ENCODE data around the gene IL23R. TPM values are rescaled to one million over a fixed set of nuclear protein-coding genes. Genes with fewer than 3 reads are reported as not detected.

IL23R gene
- total RNA-seq, 2 experiments from 2014 or later = 0.08 to 0.14 TPM

DNA sequence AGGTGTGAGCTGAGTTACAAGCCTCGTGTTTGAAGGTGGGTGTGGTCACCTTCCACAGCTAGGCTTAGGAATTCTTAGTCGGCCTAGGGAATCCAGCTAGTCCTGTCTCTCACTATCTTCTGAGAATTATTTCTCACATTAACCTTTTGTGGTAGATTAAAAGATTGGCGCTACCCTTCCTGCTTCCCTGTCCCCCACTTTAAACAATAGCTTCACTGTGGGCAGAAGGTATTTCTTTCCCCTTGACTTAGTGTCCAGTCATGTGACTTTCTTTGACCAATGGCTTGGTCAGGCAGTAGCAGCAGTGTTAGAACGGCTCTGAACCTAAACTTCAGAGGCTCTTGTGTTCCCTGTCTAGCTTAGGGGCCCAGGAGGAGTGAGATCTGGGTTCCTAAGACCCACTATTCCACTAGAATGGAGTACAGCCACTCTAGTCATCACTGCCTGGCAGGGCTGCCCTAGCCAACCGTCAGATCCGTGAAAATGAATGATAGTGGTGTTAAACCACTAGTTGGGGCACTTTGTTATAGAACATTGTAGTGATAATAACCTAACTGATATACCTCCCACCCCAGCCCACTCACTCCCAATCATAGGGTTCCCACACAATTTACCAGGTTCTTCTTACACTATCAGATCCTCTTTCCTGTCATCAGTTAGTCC is 17.6 kb upstream of the IL23R start:
- CTCF ChIA-PET = interaction anchor here (0.8 to 3.6 kb wide), 16 partner anchors 11 to 423 kb away, joined by 3 to 22 read pairs (median 4); partner anchors contain the start of genes IL23R and MIER1
- H3K9me3 ChIP-seq (ENCODE audit: control insufficient read depth in 1 of 2, insufficient read depth in 1 of 2, low read length in 2 of 2) = no peaks in the 10 kb centered on the region
- Mint-ChIP-seq H3K27ac (no peak overlapping the region), H3K27me3 (no peaks in the 10 kb centered on the region), H3K9me3 (no peaks in the 10 kb centered on the region), H3K36me3 (ENCODE audit: low read depth) (no peaks in the 10 kb centered on the region), H3K4me3 (no peak overlapping the region), H3K4me1 (ENCODE audit: low read depth) (peaks cover 37% of the 10 kb centered on the region)
- no peak overlapping the region for H3K27ac ChIP-seq (ENCODE audit: low read depth in 1 of 2, low read length in 2 of 2)
- no peak overlapping the region for H3K4me3 ChIP-seq (ENCODE audit: low read length)
- DNase-seq = no peak
- H3K4me1 ChIP-seq (ENCODE audit: insufficient read depth, low read length) = peaks cover 9% of the 10 kb centered on the region
- no peaks in the 10 kb centered on the region for H3K27me3 ChIP-seq (ENCODE audit: control insufficient read depth in 1 of 2, insufficient read depth in 2 of 2, low read length in 2 of 2)
- ATAC-seq (ENCODE audit: poor library complexity) = peak; percentile 21
- no peak for TF ChIP-seq CTCF (IDR thresholded peaks at IDR 0.05)
- intact Hi-C loops (cut with DNase I, micrococcal nuclease) = loop anchor here (1.0 to 10.0 kb wide), 7 partner anchors 62 to 385 kb away; partner anchors contain the start of genes SERBP1 (in 1 of the 2) and SLC35D1 (in 1 of the 2)
- H3K36me3 ChIP-seq (ENCODE audit: insufficient read depth, low read length) = no peaks in the 10 kb centered on the region
- POLR2A ChIA-PET = interaction anchor here (0.6 to 2.2 kb wide), 10 partner anchors 10 to 387 kb away, joined by 3 to 15 read pairs (median 4); partner anchors contain the start of genes DNAI4, MIER1 and SLC35D1

DNA sequence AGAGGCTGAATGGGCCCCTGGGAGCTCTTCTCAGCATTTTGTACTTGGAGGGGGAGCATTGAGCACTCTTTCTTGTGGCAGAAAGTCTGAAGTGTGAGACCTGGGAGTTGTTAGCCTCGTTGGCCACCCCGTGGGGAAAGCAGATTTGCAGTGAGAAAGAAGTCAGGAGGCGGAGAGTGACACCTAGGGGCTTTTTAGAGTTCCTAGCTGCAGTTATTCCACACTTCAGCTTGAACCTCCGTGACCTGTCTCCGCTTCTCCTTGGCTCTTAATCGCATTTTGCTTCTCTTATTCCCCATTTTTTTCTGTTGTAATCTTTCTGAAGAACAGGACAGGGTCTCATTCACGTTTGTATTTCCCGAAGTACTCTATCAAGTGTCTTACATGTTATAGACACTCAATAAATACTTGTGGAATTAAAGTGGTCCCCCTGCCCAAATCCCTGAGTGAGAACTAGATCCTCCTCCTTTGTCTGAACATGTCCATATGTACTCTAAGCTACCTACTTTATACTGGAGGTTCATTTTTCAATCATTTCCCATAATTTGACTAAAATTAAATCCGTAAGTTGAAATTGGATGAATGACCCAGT is 17.0 kb upstream of the IL23R start:
- H3K9me3 ChIP-seq (ENCODE audit: control insufficient read depth in 1 of 2, insufficient read depth in 1 of 2, low read length in 2 of 2) = no peaks in the 10 kb centered on the region
- Mint-ChIP-seq H3K4me3 (no peak overlapping the region), H3K36me3 (ENCODE audit: low read depth) (no peaks in the 10 kb centered on the region), H3K9me3 (no peaks in the 10 kb centered on the region), H3K27me3 (no peaks in the 10 kb centered on the region), H3K4me1 (ENCODE audit: low read depth) (peaks cover 31% of the 10 kb centered on the region), H3K27ac (no peak overlapping the region)
- POLR2A ChIA-PET = interaction anchor here (0.6 to 2.2 kb wide), 10 partner anchors 10 to 387 kb away, joined by 3 to 15 read pairs (median 4); partner anchors contain the start of genes DNAI4, MIER1 and SLC35D1
- peak; percentile 93 for ATAC-seq (ENCODE audit: poor library complexity)
- H3K27me3 ChIP-seq (ENCODE audit: control insufficient read depth in 1 of 2, insufficient read depth in 2 of 2, low read length in 2 of 2) = no peaks in the 10 kb centered on the region
- peaks cover 9% of the 10 kb centered on the region for H3K4me1 ChIP-seq (ENCODE audit: insufficient read depth, low read length)
- intact Hi-C loops (cut with DNase I, micrococcal nuclease) = loop anchor here (1.0 to 10.0 kb wide), 7 partner anchors 62 to 386 kb away; partner anchors contain the start of genes SERBP1 (in 1 of the 2) and SLC35D1 (in 1 of the 2)
- no peak overlapping the region for H3K4me3 ChIP-seq (ENCODE audit: low read length)
- peak; percentile 85 for TF ChIP-seq CTCF (IDR thresholded peaks at IDR 0.05)
- peak; percentile 32 to 83 (median 56) for DNase-seq
- no peak overlapping the region for H3K27ac ChIP-seq (ENCODE audit: low read depth in 1 of 2, low read length in 2 of 2)
- CTCF ChIA-PET = interaction anchor here (0.7 to 3.6 kb wide), 18 partner anchors 12 to 424 kb away, joined by 3 to 22 read pairs (median 4); partner anchors contain the start of genes IL23R and MIER1
- no peaks in the 10 kb centered on the region for H3K36me3 ChIP-seq (ENCODE audit: insufficient read depth, low read length)

- no peaks in the 10 kb centered on the region for H3K27me3 Mint-ChIP-seq
- Histone ChIP-seq H3K4me1 (ENCODE audit: insufficient read depth, low read length) (peaks cover 9% of the 10 kb centered on the region), H3K4me3 (ENCODE audit: low read length) (no peak overlapping the region), H3K9me3 (ENCODE audit: control insufficient read depth in 1 of 2, insufficient read depth in 1 of 2, low read length in 2 of 2) (no peaks in the 10 kb centered on the region), H3K27me3 (ENCODE audit: control insufficient read depth in 1 of 2, insufficient read depth in 2 of 2, low read length in 2 of 2) (no peaks in the 10 kb centered on the region), H3K27ac (ENCODE audit: low read depth in 1 of 2, low read length in 2 of 2) (no peak overlapping the region), H3K36me3 (ENCODE audit: insufficient read depth, low read length) (no peaks in the 10 kb centered on the region)
- no peaks in the 10 kb centered on the region for H3K9me3 Mint-ChIP-seq
- no peak overlapping the region for H3K27ac Mint-ChIP-seq
- ATAC-seq (ENCODE audit: poor library complexity) (no peak), DNase-seq (no peak)
- ChIA-PET CTCF (interaction anchor here (0.8 to 3.6 kb wide), 5 partner anchors 15 to 386 kb away, joined by 3 to 22 read pairs (median 19); partner anchors contain the start of gene IL23R), POLR2A (no interaction called here)
- H3K4me3 Mint-ChIP-seq = no peak overlapping the region
- H3K36me3 Mint-ChIP-seq (ENCODE audit: low read depth) = no peaks in the 10 kb centered on the region
- no peak for TF ChIP-seq CTCF (IDR thresholded peaks at IDR 0.05)
- intact Hi-C loops (cut with DNase I, micrococcal nuclease) = no loop called here
- peaks cover 24% of the 10 kb centered on the region for H3K4me1 Mint-ChIP-seq (ENCODE audit: low read depth)
Observed at GRCh38 chr1:67150931-67151330, 15.3 kb upstream of the IL23R start.
